K562 (cell line): ENCODE measurements around the gene PUS3. TPM values are rescaled to one million over a fixed set of nuclear protein-coding genes. Genes with fewer than 3 reads are reported as not detected.
A peak's percentile ranks its signal among the peaks of the same experiment; 100 is the strongest.

ENCODE experiments used
- ATF7 ChIP-seq: fragments of 450-650 bp; IDR thresholded peaks from 2 replicates; pipeline ENCODE4 v1.7.1; 2014; ENCODE audit warnings: mild to moderate bottlenecking, moderate library complexity
- CEBPZ ChIP-seq: fragments of 150-350 bp; IDR thresholded peaks from 2 replicates; pipeline ENCODE4 v1.6.1; 2014; ENCODE audit warnings: low read depth, mild to moderate bottlenecking, low read length, borderline replicate concordance
- CGGBP1 ChIP-seq: fragments of 250-450 bp; sonication (Bioruptor Pico); IDR thresholded peaks from 2 replicates; pipeline ENCODE4 v1.9.0; 2021; ENCODE audit warnings: mild to moderate bottlenecking
- GTF3C2 ChIP-seq: IDR thresholded peaks from 3 replicates; pipeline ENCODE4 v1.6.1; 2011; ENCODE audit warnings: borderline replicate concordance, mild to moderate bottlenecking, moderate library complexity; ENCODE audit not compliant: insufficient read length; ENCODE audit errors: extremely low read depth
- HDAC2 ChIP-seq: fragments of 450-650 bp; IDR thresholded peaks from 2 replicates; pipeline ENCODE4 v1.6.1; 2016; ENCODE audit warnings: mild to moderate bottlenecking
- HMGN3 ChIP-seq: IDR thresholded peaks from 2 replicates; pipeline ENCODE4 v1.6.1; 2011; ENCODE audit warnings: borderline replicate concordance, low read depth, mild to moderate bottlenecking, mixed read lengths, low read length; ENCODE audit not compliant: insufficient read length; ENCODE audit errors: extremely low read depth
- HMGXB4 ChIP-seq: sonication (generic); formaldehyde crosslinking; IDR thresholded peaks from 2 replicates; pipeline ENCODE4 v1.8.1; 2023; ENCODE audit warnings: mild to moderate bottlenecking, missing genetic modification reagents
- KLF1 ChIP-seq: fragments of 450-650 bp; IDR thresholded peaks from 2 replicates; pipeline ENCODE4 v1.6.1; 2016; ENCODE audit warnings: missing genetic modification characterization, missing compliant biosample characterization
- PHB2 ChIP-seq: fragments of 450-650 bp; IDR thresholded peaks from 2 replicates; pipeline ENCODE4 v1.6.1; 2017; ENCODE audit warnings: low read depth
- POLR2AphosphoS2 ChIP-seq: IDR thresholded peaks from 2 replicates; pipeline ENCODE4 v1.6.1; 2012; ENCODE audit warnings: low read length, improper control_type of control experiment
- POLR3G ChIP-seq: IDR thresholded peaks from 2 replicates; pipeline ENCODE4 v1.6.1; 2011; ENCODE audit not compliant: insufficient read length, insufficient replicate concordance; ENCODE audit errors: extremely low read depth
- SRSF1 ChIP-seq: fragments of 200-400 bp; formaldehyde crosslinking; IDR thresholded peaks from 2 replicates; pipeline ENCODE4 v1.6.1; 2017; ENCODE audit warnings: mild to moderate bottlenecking, low read depth, low read length, moderate library complexity
- TCF7 ChIP-seq: sonication (generic); IDR thresholded peaks from 2 replicates; pipeline ENCODE4 v1.6.1; 2016; ENCODE audit warnings: antibody characterized with exemption, borderline replicate concordance
- YBX1 ChIP-seq: fragments of 450-650 bp; IDR thresholded peaks from 2 replicates; pipeline ENCODE4 v1.7.1; 2016; ENCODE audit warnings: mild to moderate bottlenecking
- ZNF57 ChIP-seq: fragments of 450-650 bp; formaldehyde crosslinking; IDR thresholded peaks from 2 replicates; pipeline ENCODE4 v1.4.0; 2020; ENCODE audit warnings: mild to moderate bottlenecking, moderate library complexity
- ZNF76 ChIP-seq: fragments of 250-450 bp; sonication (Bioruptor Pico); IDR thresholded peaks from 2 replicates; pipeline ENCODE4 v1.4.0; 2020; ENCODE audit warnings: mild to moderate bottlenecking, moderate library complexity, borderline replicate concordance
- polyA plus RNA-seq, 8 experiments: library from polyadenylated mRNA; depleted of rRNA in 4 of 8; stranded (reverse) in 5 of 8; unstranded in 3 of 8; fragments of >200 nt; fragmentation: Nextera tagmentation in 2 of 8; fragmentation: Illumina TruSeq in 1 of 8; extraction: Ambion mirVana in 2 of 8; extraction: Trizol in 1 of 8; gene quantifications; 2 replicates each; pipeline versions ENCODE4 v1.2.1 to v1.2.3, GENCODE V29; 2011 to 2014; ENCODE audit warnings: inconsistent platforms in 1 of 8, missing spikeins in 1 of 8
- total RNA-seq, 7 experiments: library from RNA; depleted of rRNA in 6 of 7; stranded (reverse); fragments of >200 nt in 6 of 7; fragmentation: Illumina TruSeq in 2 of 7; extraction: Trizol in 2 of 7; gene quantifications; 2 replicates each; pipeline versions ENCODE4 v1.2.1 to v1.2.3, GENCODE V29; 2011 to 2021; ENCODE audit warnings: low replicate concordance in 1 of 7
- TF ChIP-seq, protein P1 (sequence below): conservative IDR thresholded peaks from 2 replicates; pipeline ENCODE4 v1.6.1; 2011; ENCODE audit warnings: low read depth, mild to moderate bottlenecking, low read length; ENCODE audit not compliant: control insufficient read depth

PUS3 gene
- total and polyA plus RNA-seq, 9 of the 15 experiments (the other 6 are each of a cell fraction or from before 2014, with no cell fraction given): 16.5 to 49.2 (median 35.9) TPM

GRCh38 chr11:125887373-125888324 lies 15.4 kb downstream of the PUS3 start, which contains the start of gene HYLS1 (continued):
- TF ChIP-seq YBX1: no peak
- no peak for TF ChIP-seq TCF7
- no peak for TF ChIP-seq SRSF1
- no peak for TF ChIP-seq CGGBP1 (CRISPR knock-in tag)
- TF ChIP-seq, protein P1, sequence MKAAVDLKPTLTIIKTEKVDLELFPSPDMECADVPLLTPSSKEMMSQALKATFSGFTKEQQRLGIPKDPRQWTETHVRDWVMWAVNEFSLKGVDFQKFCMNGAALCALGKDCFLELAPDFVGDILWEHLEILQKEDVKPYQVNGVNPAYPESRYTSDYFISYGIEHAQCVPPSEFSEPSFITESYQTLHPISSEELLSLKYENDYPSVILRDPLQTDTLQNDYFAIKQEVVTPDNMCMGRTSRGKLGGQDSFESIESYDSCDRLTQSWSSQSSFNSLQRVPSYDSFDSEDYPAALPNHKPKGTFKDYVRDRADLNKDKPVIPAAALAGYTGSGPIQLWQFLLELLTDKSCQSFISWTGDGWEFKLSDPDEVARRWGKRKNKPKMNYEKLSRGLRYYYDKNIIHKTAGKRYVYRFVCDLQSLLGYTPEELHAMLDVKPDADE: no peak
- TF ChIP-seq HDAC2: no peak
- TF ChIP-seq POLR2AphosphoS2: no peak; the same call in 1 of the 2 replicates
- no peak for TF ChIP-seq ZNF76 (CRISPR knock-in tag)
- TF ChIP-seq KLF1 (tag): peak; percentile 81
- no peak for TF ChIP-seq CEBPZ
- peak; percentile 83; the same call in 1 of the 2 replicates for TF ChIP-seq HMGXB4 (CRISPR knock-in tag)
- TF ChIP-seq ZNF57 (CRISPR knock-in tag): no peak
- TF ChIP-seq HMGN3: peak; percentile 58
- TF ChIP-seq POLR3G: no peak
- TF ChIP-seq ATF7: peak; percentile 61; the same call in 1 of the 2 replicates
- TF ChIP-seq PHB2: no peak
- no peak for TF ChIP-seq GTF3C2
